CD8-positive, alpha-beta memory T cell (primary cell): ENCODE data around the gene C1R. TPM values are rescaled to one million over a fixed set of nuclear protein-coding genes. Genes with fewer than 3 reads are reported as not detected.
A peak's percentile ranks its signal among the peaks of the same experiment; 100 is the strongest.

Source experiments
- CTCF ChIA-PET: fragments of 350-600 bp; sonication (Branson Sonifier 250); formaldehyde crosslinking; loops from one replicate; lab custom pipeline; 2021; ENCODE audit warnings: antibody characterized with exemption; lab: Charles Lee
- POLR2A ChIA-PET: fragments of 350-600 bp; sonication (Branson Sonifier 250); formaldehyde crosslinking; loops from one replicate; lab custom pipeline; 2021; ENCODE audit warnings: antibody characterized with exemption; lab: Charles Lee
- DNase-seq, 5 donors: peaks; one replicate each; pipeline versions ENCODE4 v3.0.0 to v3.0.0-alpha.2; 2020 to 2022; ENCODE audit warnings: mixed read lengths in 1 of 5
- H3K27ac ChIP-seq: one replicate; pipeline ENCODE4 v1.7.0; 2013; ENCODE audit warnings: low read depth, mild to moderate bottlenecking, low read length, moderate library complexity
- H3K27me3 ChIP-seq: 2 replicates; pipeline ENCODE4 v1.7.0; 2013; ENCODE audit warnings: low read length, mild to moderate bottlenecking; ENCODE audit not compliant: insufficient read depth, poor library complexity, severe bottlenecking
- H3K36me3 ChIP-seq: 2 replicates; pipeline ENCODE4 v1.7.0; 2013; ENCODE audit warnings: mild to moderate bottlenecking, low read length, moderate library complexity; ENCODE audit not compliant: insufficient read depth
- H3K4me1 ChIP-seq: 2 replicates; pipeline ENCODE4 v1.7.0; 2013; ENCODE audit warnings: mild to moderate bottlenecking, low read length, moderate library complexity; ENCODE audit not compliant: insufficient read depth
- H3K4me3 ChIP-seq: 2 replicates; pipeline ENCODE4 v1.7.0; 2013; ENCODE audit warnings: mild to moderate bottlenecking, low read length
- H3K9me3 ChIP-seq: 2 replicates; pipeline ENCODE4 v1.7.0; 2013; ENCODE audit warnings: mild to moderate bottlenecking, low read length
- H3K27ac Mint-ChIP-seq, 8 donors: one replicate each; pipeline ENCODE4 v1.8.0; 2020 to 2021; ENCODE audit warnings: mixed read lengths in 8 of 8, mild to moderate bottlenecking in 6 of 8, inconsistent platforms in 3 of 8, moderate library complexity in 3 of 8
- H3K27me3 Mint-ChIP-seq, 2 donors: one replicate each; pipeline ENCODE4 v1.8.0; 2020 to 2021; ENCODE audit warnings: mixed read lengths in 2 of 2, mild to moderate bottlenecking in 1 of 2, moderate library complexity in 1 of 2
- H3K36me3 Mint-ChIP-seq, 3 donors: one replicate each; pipeline ENCODE4 v1.8.0; 2020 to 2021; ENCODE audit warnings: mixed read lengths in 3 of 3, inconsistent platforms in 1 of 3, mild to moderate bottlenecking in 1 of 3
- H3K4me1 Mint-ChIP-seq, 3 donors: one replicate each; pipeline ENCODE4 v1.8.0; 2020 to 2021; ENCODE audit warnings: mixed read lengths in 3 of 3, inconsistent platforms in 1 of 3, mild to moderate bottlenecking in 1 of 3
- H3K4me3 Mint-ChIP-seq, 7 donors: one replicate each; pipeline ENCODE4 v1.8.0; 2020 to 2021; ENCODE audit warnings: mixed read lengths in 7 of 7, mild to moderate bottlenecking in 6 of 7, moderate library complexity in 4 of 7, inconsistent platforms in 2 of 7
- H3K9me3 Mint-ChIP-seq, 5 donors: one replicate each; pipeline ENCODE4 v1.8.0; 2020 to 2022; ENCODE audit warnings: mixed read lengths in 5 of 5, mild to moderate bottlenecking in 3 of 5, moderate library complexity in 2 of 5, inconsistent platforms in 1 of 5
- polyA plus RNA-seq: library from polyadenylated mRNA; unstranded; fragments of 300-500 nt; fragmentation: Illumina TruSeq; gene quantifications from one replicate; pipeline ENCODE4 v1.2.3, GENCODE V29; 2021
- total RNA-seq, 2 experiments: library from RNA; stranded (reverse); gene quantifications; one replicate each; pipeline ENCODE4 v1.2.3, GENCODE V29; 2021

The C1R gene
- total and polyA plus RNA-seq, 3 experiments from 2014 or later, result 1.2 to 1.9 (median 1.7) TPM

DNA sequence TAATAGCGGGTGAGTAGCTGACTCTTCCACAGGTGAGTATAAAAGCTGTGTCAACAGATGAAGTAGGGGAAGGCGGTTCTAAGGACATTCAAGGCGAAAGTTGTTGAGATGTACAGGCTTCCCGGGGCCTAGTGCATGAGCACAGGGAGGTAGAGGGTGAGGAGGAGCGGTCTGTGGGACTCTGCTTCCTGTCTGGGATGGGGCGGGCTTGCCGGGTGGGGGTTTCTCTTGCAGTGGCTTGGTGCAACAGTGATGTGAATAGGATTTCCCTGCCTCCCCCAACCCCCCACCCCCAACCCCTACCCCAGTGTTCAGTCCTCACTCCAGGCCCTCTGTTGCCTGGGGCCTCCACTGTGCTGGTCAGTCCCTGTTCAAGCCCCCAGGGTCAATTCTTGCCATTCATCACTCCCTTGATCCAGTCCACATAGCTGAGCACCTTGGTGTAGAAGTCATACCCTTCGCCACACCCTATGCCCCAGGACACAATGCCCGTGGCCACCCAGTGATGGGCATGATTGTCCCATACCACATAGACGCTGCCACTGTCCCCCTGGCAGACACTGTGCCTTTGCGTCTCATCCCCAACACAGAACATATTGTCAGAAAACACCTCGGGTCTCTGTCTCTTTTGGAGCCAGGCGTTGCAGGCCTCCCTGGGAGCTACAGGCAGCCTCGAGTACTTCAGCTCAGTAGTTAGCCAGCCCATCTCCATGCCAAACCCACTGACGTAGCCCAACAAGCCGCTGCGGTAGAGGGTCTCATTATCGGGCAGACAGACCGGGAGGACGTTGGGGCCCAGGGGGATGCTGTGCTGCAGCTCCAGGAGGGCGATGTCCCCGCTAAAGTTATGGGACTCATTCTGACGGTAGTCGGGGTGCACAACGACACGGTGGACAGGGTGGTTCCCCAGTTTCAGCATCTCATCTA is 4.0 kb upstream of the C1R start:
- ChIA-PET CTCF (interaction anchor here (0.9 to 2.6 kb wide), 6 partner anchors 9 to 223 kb away, joined by 3 to 10 read pairs (median 4); partner anchors contain the start of gene SPSB2), POLR2A (interaction anchor here (0.6 kb wide), 1 partner anchor 91 kb away, joined by 8 read pairs; no protein-coding TSS in a partner anchor)
- Histone ChIP-seq H3K4me3 (no peak overlapping the region), H3K27ac (no peak overlapping the region), H3K27me3 (no peaks in the 10 kb centered on the region), H3K4me1 (peaks cover 12% of the 10 kb centered on the region), H3K36me3 (peaks cover 6% of the 10 kb centered on the region), H3K9me3 (no peaks in the 10 kb centered on the region)
- no peak overlapping the region for H3K4me3 Mint-ChIP-seq
- H3K36me3 Mint-ChIP-seq, result peaks cover 0 to 25% (median 4%) of the 10 kb centered on the region in 3 donors
- H3K27ac Mint-ChIP-seq, result peak overlapping the region in 4 of 8 donors; percentile 5 to 79 (median 9)
- peaks cover 6 to 11% (median 9%) of the 10 kb centered on the region in 3 donors for H3K4me1 Mint-ChIP-seq
- no peak for DNase-seq
- H3K27me3 Mint-ChIP-seq, result no peaks in the 10 kb centered on the region
- H3K9me3 Mint-ChIP-seq, result no peaks in the 10 kb centered on the region

GRCh38 chr12:7093892-7094291 is 1.6 kb upstream of the C1R start:
- CTCF ChIA-PET, result interaction anchor here (1.1 to 5.1 kb wide), 6 partner anchors 9 to 221 kb away, joined by 4 to 19 read pairs (median 8); partner anchors contain the start of gene SPSB2
- H3K4me1 ChIP-seq, result peaks cover 12% of the 10 kb centered on the region
- peaks cover 0 to 12% (median 4%) of the 10 kb centered on the region in 3 donors for H3K36me3 Mint-ChIP-seq
- no peaks in the 10 kb centered on the region for H3K9me3 Mint-ChIP-seq
- peaks cover 6 to 11% (median 9%) of the 10 kb centered on the region in 3 donors for H3K4me1 Mint-ChIP-seq
- H3K27ac ChIP-seq, result no peak overlapping the region
- H3K4me3 Mint-ChIP-seq, result no peak overlapping the region
- H3K27me3 ChIP-seq, result no peaks in the 10 kb centered on the region
- POLR2A ChIA-PET, result no interaction called here
- peak overlapping the region in 1 of 8 donors; percentile 6 for H3K27ac Mint-ChIP-seq
- H3K9me3 ChIP-seq, result no peaks in the 10 kb centered on the region
- no peak for DNase-seq
- H3K4me3 ChIP-seq, result no peak overlapping the region
- H3K36me3 ChIP-seq, result no peaks in the 10 kb centered on the region
- peaks cover 2 to 6% of the 10 kb centered on the region in 2 donors for H3K27me3 Mint-ChIP-seq

DNA sequence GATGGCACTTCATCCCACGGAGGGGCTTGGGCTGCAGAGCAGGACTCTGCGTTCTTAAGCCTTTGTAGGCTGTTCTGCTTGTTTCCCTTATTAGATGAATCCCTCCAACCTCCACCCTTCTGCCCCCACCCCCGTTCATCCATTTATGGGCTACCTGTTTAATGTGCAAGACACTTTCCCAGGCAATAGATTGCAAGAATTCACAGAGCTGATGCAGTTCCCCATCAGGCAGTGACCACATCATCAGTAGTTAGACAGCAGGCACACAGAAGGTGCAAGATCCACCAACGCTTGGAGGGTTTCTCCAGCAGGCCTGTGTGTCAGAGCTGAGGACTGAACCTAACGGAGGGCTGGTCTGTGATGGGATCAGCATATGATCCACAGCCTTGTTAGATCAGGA is 1.2 kb upstream of the C1R start:
- H3K27ac Mint-ChIP-seq, result peak overlapping the region in 2 of 8 donors; percentile 6 to 27
- peaks cover 2 to 6% of the 10 kb centered on the region in 2 donors for H3K27me3 Mint-ChIP-seq

DNA sequence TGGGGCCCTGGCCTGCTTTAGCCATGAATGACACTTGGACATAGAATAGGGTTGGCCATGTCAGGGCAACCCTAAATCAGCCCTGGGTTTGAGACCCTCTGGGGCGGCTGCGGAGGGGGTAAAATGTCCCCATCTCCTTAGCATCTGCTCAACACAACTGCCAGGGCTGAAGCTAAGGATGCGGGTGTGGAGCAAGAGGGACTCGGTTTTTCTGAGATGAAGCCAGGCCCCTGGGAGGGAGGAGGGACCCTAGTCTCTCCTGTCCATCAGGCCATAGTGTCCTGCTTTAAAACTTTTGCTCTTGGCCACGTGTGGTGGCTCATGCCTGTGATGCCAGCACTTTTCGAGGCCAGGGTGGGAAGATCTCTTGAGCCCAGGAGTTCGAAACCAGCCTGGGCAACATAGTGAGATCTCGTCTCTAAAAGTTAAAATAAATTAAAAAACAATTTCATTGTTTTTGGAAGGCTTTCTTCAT is 778 bp upstream of the C1R start:
- DNase-seq, result no peak
- Mint-ChIP-seq H3K4me1 (peaks cover 6 to 11% (median 9%) of the 10 kb centered on the region in 3 donors), H3K27ac (peak overlapping the region in 3 of 8 donors; percentile 50 to 67 (median 54)), H3K4me3 (peak overlapping the region in 1 of 7 donors; percentile 84), H3K27me3 (peaks cover 2 to 6% of the 10 kb centered on the region in 2 donors), H3K36me3 (peaks cover 0 to 5% (median 0%) of the 10 kb centered on the region in 3 donors), H3K9me3 (no peaks in the 10 kb centered on the region)
- POLR2A ChIA-PET, result no interaction called here
- H3K27me3 ChIP-seq, result no peaks in the 10 kb centered on the region
- no peak overlapping the region for H3K27ac ChIP-seq
- no peak overlapping the region for H3K4me3 ChIP-seq
- H3K36me3 ChIP-seq, result no peaks in the 10 kb centered on the region
- CTCF ChIA-PET, result interaction anchor here (0.7 to 5.1 kb wide), 12 partner anchors 10 to 224 kb away, joined by 3 to 19 read pairs (median 4); partner anchors contain the start of gene SPSB2
- no peaks in the 10 kb centered on the region for H3K9me3 ChIP-seq
- peaks cover 12% of the 10 kb centered on the region for H3K4me1 ChIP-seq

More for the DNA sequence above, 1.2 kb upstream of the C1R start:
- Histone ChIP-seq H3K9me3 (no peaks in the 10 kb centered on the region), H3K36me3 (no peaks in the 10 kb centered on the region), H3K4me3 (no peak overlapping the region), H3K4me1 (peaks cover 12% of the 10 kb centered on the region), H3K27ac (no peak overlapping the region), H3K27me3 (no peaks in the 10 kb centered on the region)
- Mint-ChIP-seq H3K36me3 (peaks cover 0 to 9% (median 2%) of the 10 kb centered on the region in 3 donors), H3K4me1 (peaks cover 6 to 11% (median 9%) of the 10 kb centered on the region in 3 donors), H3K9me3 (no peaks in the 10 kb centered on the region), H3K4me3 (no peak overlapping the region)
- DNase-seq, result no peak
- ChIA-PET CTCF (interaction anchor here (0.9 to 5.1 kb wide), 9 partner anchors 9 to 223 kb away, joined by 3 to 19 read pairs (median 4); partner anchors contain the start of gene SPSB2), POLR2A (no interaction called here)

DNA sequence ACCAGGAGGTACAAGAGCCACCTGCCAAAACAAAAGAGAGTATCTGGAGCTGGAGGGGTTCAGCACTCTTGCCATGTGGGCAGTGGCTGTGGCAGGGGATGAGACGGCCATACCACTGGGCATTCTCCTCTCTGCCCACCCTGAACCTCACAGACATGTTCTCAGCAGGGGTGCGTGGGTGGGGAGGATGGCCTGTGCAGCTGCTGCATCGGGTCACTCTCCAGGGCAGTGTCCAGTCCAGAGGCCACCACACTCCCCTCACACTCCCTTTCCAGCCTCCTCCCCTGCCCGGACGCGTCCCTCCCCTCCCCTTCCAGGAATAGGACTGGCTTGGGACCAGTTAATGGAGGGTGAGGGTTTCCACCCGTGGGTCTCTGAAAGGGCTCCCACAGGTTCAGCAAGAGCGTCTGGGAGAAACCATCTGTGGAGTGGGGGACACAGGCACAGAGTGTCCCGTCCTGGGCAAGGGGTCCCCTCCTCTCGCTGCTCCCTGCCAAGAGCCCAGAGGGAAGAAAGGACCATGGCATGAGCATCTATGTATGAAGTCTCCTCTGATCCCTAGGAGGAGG is 501 bp downstream of the C1R start:
- CTCF ChIA-PET, result interaction anchor here (0.9 to 5.1 kb wide), 6 partner anchors 11 to 219 kb away, joined by 3 to 27 read pairs (median 8); partner anchors contain the start of gene C1RL

GRCh38 chr12:7091171-7091570 is 1.1 kb downstream of the C1R start:
- Mint-ChIP-seq H3K27ac (peak overlapping the region in 2 of 8 donors; percentile 27 to 35), H3K36me3 (peaks cover 0 to 3% (median 0%) of the 10 kb centered on the region in 3 donors), H3K4me3 (peak overlapping the region in 3 of 7 donors; percentile 11 to 85 (median 25)), H3K4me1 (peaks cover 6 to 11% (median 9%) of the 10 kb centered on the region in 3 donors), H3K27me3 (peaks cover 2 to 6% of the 10 kb centered on the region in 2 donors), H3K9me3 (no peaks in the 10 kb centered on the region)
- Histone ChIP-seq H3K27me3 (no peaks in the 10 kb centered on the region), H3K9me3 (no peaks in the 10 kb centered on the region), H3K36me3 (no peaks in the 10 kb centered on the region), H3K4me3 (no peak overlapping the region), H3K4me1 (peaks cover 12% of the 10 kb centered on the region), H3K27ac (no peak overlapping the region)
- DNase-seq, result no peak
- ChIA-PET POLR2A (no interaction called here), CTCF (interaction anchor here (0.8 to 5.1 kb wide), 5 partner anchors 17 to 219 kb away, joined by 3 to 27 read pairs (median 3); partner anchors contain the start of gene C1RL)

More for the DNA sequence above, 501 bp downstream of the C1R start:
- H3K27me3 ChIP-seq, result no peaks in the 10 kb centered on the region
- no peak overlapping the region for H3K27ac ChIP-seq
- peak overlapping the region; percentile 61 for H3K4me3 ChIP-seq
- POLR2A ChIA-PET, result interaction anchor here (0.6 kb wide), 1 partner anchor 16 kb away, joined by 3 read pairs; no protein-coding TSS in a partner anchor
- peaks cover 0 to 3% (median 0%) of the 10 kb centered on the region in 3 donors for H3K36me3 Mint-ChIP-seq
- peak overlapping the region; percentile 70 to 94 (median 86) for H3K4me3 Mint-ChIP-seq
- no peaks in the 10 kb centered on the region for H3K9me3 Mint-ChIP-seq
- peaks cover 6 to 11% (median 9%) of the 10 kb centered on the region in 3 donors for H3K4me1 Mint-ChIP-seq
- H3K36me3 ChIP-seq, result no peaks in the 10 kb centered on the region
- DNase-seq, result no peak
- peaks cover 12% of the 10 kb centered on the region for H3K4me1 ChIP-seq
- peak overlapping the region in 6 of 8 donors; percentile 50 to 81 (median 63) for H3K27ac Mint-ChIP-seq
- no peaks in the 10 kb centered on the region for H3K9me3 ChIP-seq
- peaks cover 2 to 6% of the 10 kb centered on the region in 2 donors for H3K27me3 Mint-ChIP-seq

GRCh38 chr12:7090222-7090998 is 1.8 kb downstream of the C1R start:
- no peak overlapping the region for H3K4me3 ChIP-seq

More at GRCh38 chr12:7090222-7090998, 1.8 kb downstream of the C1R start:
- no peak for DNase-seq
- Histone ChIP-seq H3K4me1 (peaks cover 12% of the 10 kb centered on the region), H3K27ac (no peak overlapping the region), H3K27me3 (no peaks in the 10 kb centered on the region), H3K36me3 (no peaks in the 10 kb centered on the region), H3K9me3 (no peaks in the 10 kb centered on the region)
- Mint-ChIP-seq H3K36me3 (peaks cover 0 to 3% (median 0%) of the 10 kb centered on the region in 3 donors), H3K4me3 (peak overlapping the region in 1 of 7 donors; percentile 13), H3K27ac (peak overlapping the region in 1 of 8 donors; percentile 74), H3K9me3 (no peaks in the 10 kb centered on the region), H3K27me3 (peaks cover 2 to 6% of the 10 kb centered on the region in 2 donors), H3K4me1 (peaks cover 6 to 11% (median 9%) of the 10 kb centered on the region in 3 donors)
- ChIA-PET POLR2A (no interaction called here), CTCF (interaction anchor here (0.6 to 5.1 kb wide), 7 partner anchors 8 to 166 kb away, joined by 3 to 27 read pairs (median 4); partner anchors contain the start of gene C1RL)
